CD8-positive, alpha-beta memory T cell (primary cell): Measurements from ENCODE around the gene CELF2. TPM values are rescaled to one million over a fixed set of nuclear protein-coding genes. Genes with fewer than 3 reads are reported as not detected.
A peak's percentile ranks its signal among the peaks of the same experiment; 100 is the strongest.

ENCODE experiments used
- CTCF ChIA-PET: fragments of 350-600 bp; sonication (Branson Sonifier 250); formaldehyde crosslinking; loops from one replicate; lab custom pipeline; 2021; ENCODE audit warnings: antibody characterized with exemption; lab: Charles Lee
- POLR2A ChIA-PET: fragments of 350-600 bp; sonication (Branson Sonifier 250); formaldehyde crosslinking; loops from one replicate; lab custom pipeline; 2021; ENCODE audit warnings: antibody characterized with exemption; lab: Charles Lee
- DNase-seq, 5 donors: peaks; one replicate each; pipeline versions ENCODE4 v3.0.0 to v3.0.0-alpha.2; 2020 to 2022; ENCODE audit warnings: mixed read lengths in 1 of 5
- H3K27ac ChIP-seq: one replicate; pipeline ENCODE4 v1.7.0; 2013; ENCODE audit warnings: low read depth, mild to moderate bottlenecking, low read length, moderate library complexity
- H3K27me3 ChIP-seq: 2 replicates; pipeline ENCODE4 v1.7.0; 2013; ENCODE audit warnings: low read length, mild to moderate bottlenecking; ENCODE audit not compliant: insufficient read depth, poor library complexity, severe bottlenecking
- H3K36me3 ChIP-seq: 2 replicates; pipeline ENCODE4 v1.7.0; 2013; ENCODE audit warnings: mild to moderate bottlenecking, low read length, moderate library complexity; ENCODE audit not compliant: insufficient read depth
- H3K4me1 ChIP-seq: 2 replicates; pipeline ENCODE4 v1.7.0; 2013; ENCODE audit warnings: mild to moderate bottlenecking, low read length, moderate library complexity; ENCODE audit not compliant: insufficient read depth
- H3K4me3 ChIP-seq: 2 replicates; pipeline ENCODE4 v1.7.0; 2013; ENCODE audit warnings: mild to moderate bottlenecking, low read length
- H3K9me3 ChIP-seq: 2 replicates; pipeline ENCODE4 v1.7.0; 2013; ENCODE audit warnings: mild to moderate bottlenecking, low read length
- H3K27ac Mint-ChIP-seq, 8 donors: one replicate each; pipeline ENCODE4 v1.8.0; 2020 to 2021; ENCODE audit warnings: mixed read lengths in 8 of 8, mild to moderate bottlenecking in 6 of 8, inconsistent platforms in 3 of 8, moderate library complexity in 3 of 8
- H3K27me3 Mint-ChIP-seq, 2 donors: one replicate each; pipeline ENCODE4 v1.8.0; 2020 to 2021; ENCODE audit warnings: mixed read lengths in 2 of 2, mild to moderate bottlenecking in 1 of 2, moderate library complexity in 1 of 2
- H3K36me3 Mint-ChIP-seq, 3 donors: one replicate each; pipeline ENCODE4 v1.8.0; 2020 to 2021; ENCODE audit warnings: mixed read lengths in 3 of 3, inconsistent platforms in 1 of 3, mild to moderate bottlenecking in 1 of 3
- H3K4me1 Mint-ChIP-seq, 3 donors: one replicate each; pipeline ENCODE4 v1.8.0; 2020 to 2021; ENCODE audit warnings: mixed read lengths in 3 of 3, inconsistent platforms in 1 of 3, mild to moderate bottlenecking in 1 of 3
- H3K4me3 Mint-ChIP-seq, 7 donors: one replicate each; pipeline ENCODE4 v1.8.0; 2020 to 2021; ENCODE audit warnings: mixed read lengths in 7 of 7, mild to moderate bottlenecking in 6 of 7, moderate library complexity in 4 of 7, inconsistent platforms in 2 of 7
- H3K9me3 Mint-ChIP-seq, 5 donors: one replicate each; pipeline ENCODE4 v1.8.0; 2020 to 2022; ENCODE audit warnings: mixed read lengths in 5 of 5, mild to moderate bottlenecking in 3 of 5, moderate library complexity in 2 of 5, inconsistent platforms in 1 of 5
- polyA plus RNA-seq: library from polyadenylated mRNA; unstranded; fragments of 300-500 nt; fragmentation: Illumina TruSeq; gene quantifications from one replicate; pipeline ENCODE4 v1.2.3, GENCODE V29; 2021
- total RNA-seq, 2 experiments: library from RNA; stranded (reverse); gene quantifications; one replicate each; pipeline ENCODE4 v1.2.3, GENCODE V29; 2021

The CELF2 gene
- total and polyA plus RNA-seq, 3 experiments from 2014 or later, result 154 to 166 (median 155) TPM

DNA sequence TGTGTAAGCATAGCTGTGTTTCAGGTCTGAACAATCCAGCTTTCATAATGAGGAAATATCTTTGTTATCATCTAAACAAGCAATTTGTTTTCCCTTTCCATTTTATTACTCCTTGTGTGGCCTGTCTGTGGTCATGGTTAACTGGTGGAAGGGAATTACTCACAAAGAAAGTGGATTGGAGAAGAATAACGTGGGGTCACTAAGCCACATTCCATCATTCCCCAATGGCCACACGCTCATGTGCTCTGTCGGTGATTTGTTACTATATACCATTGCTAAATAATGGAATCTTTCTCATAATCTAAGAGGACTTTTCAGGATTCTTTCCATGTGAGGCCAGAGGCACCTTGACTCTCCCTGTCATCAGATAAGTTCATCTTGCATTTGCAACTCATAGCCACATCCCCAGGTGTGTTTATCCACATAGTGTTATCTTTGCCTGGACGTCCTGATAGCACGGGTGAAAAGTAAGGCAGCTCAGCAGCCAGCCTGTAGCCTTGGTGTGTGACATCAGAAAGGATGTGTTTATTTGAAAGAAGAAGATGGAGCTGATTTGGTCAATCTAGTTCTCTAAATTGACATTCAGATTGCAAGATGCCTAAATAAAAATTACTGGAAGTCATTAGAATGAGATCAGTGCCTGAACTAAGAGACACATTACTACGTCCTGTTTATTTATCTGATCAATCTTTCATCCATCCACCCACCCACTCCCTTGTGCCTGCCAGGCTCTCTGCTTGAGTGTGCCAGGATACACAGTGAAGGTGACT lies 128.9 kb downstream of the CELF2 start:
- no peak for DNase-seq
- Mint-ChIP-seq H3K4me3 (peak overlapping the region; percentile 5 to 85 (median 81)), H3K27me3 (no peaks in the 10 kb centered on the region), H3K27ac (peak overlapping the region; percentile 97 to 100 (median 99)), H3K4me1 (peaks cover 97 to 99% (median 99%) of the 10 kb centered on the region in 3 donors), H3K9me3 (no peaks in the 10 kb centered on the region), H3K36me3 (no peaks in the 10 kb centered on the region)
- POLR2A ChIA-PET, result interaction anchor here (1.3 to 3.6 kb wide), 4 partner anchors 18 to 80 kb away, joined by 4 to 121 read pairs (median 7); no protein-coding TSS in a partner anchor
- peak overlapping the region; percentile 40 for H3K27ac ChIP-seq
- H3K4me3 ChIP-seq, result peak overlapping the region; percentile 6
- H3K27me3 ChIP-seq, result no peaks in the 10 kb centered on the region
- peaks cover 99% of the 10 kb centered on the region for H3K4me1 ChIP-seq
- CTCF ChIA-PET, result interaction anchor here (0.8 to 10.8 kb wide), 8 partner anchors 15 to 123 kb away, joined by 3 to 288 read pairs (median 10); no protein-coding TSS in a partner anchor
- H3K9me3 ChIP-seq, result no peaks in the 10 kb centered on the region
- no peaks in the 10 kb centered on the region for H3K36me3 ChIP-seq

DNA sequence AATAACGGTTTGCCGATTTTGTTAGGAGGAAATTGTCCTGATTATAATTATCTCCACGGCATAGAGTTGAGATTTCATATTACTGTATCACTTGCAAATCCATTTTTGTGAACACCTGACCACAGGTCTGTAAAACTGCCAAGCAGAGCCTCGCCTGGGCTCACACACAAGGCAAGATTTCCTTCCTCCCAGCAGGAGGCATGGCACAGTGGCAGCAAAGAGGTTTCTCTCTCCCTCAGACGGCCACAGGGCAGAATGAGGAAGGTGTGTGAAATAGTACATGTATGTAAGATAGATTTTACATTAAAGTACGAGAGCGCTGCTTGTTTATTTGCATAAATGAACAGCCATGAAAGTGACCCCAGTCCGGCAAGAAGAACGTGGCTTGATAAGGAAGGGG lies 130.1 kb downstream of the CELF2 start:
- Mint-ChIP-seq H3K4me1 (peaks cover 99 to 100% (median 100%) of the 10 kb centered on the region in 3 donors), H3K9me3 (no peaks in the 10 kb centered on the region), H3K27ac (peak overlapping the region; percentile 97 to 100 (median 99)), H3K27me3 (no peaks in the 10 kb centered on the region), H3K4me3 (peak overlapping the region; percentile 56 to 85 (median 81)), H3K36me3 (no peaks in the 10 kb centered on the region)
- H3K36me3 ChIP-seq, result no peaks in the 10 kb centered on the region
- no peaks in the 10 kb centered on the region for H3K9me3 ChIP-seq
- peak in 2 of 5 donors; percentile 19 to 62 for DNase-seq
- CTCF ChIA-PET, result interaction anchor here (3.4 to 10.8 kb wide), 3 partner anchors 21 to 33 kb away, joined by 14 to 288 read pairs (median 36); no protein-coding TSS in a partner anchor
- POLR2A ChIA-PET, result interaction anchor here (0.6 to 3.6 kb wide), 3 partner anchors 17 to 78 kb away, joined by 3 to 121 read pairs (median 4); no protein-coding TSS in a partner anchor
- peak overlapping the region; percentile 14 for H3K27ac ChIP-seq
- H3K4me3 ChIP-seq, result peak overlapping the region; percentile 10
- no peaks in the 10 kb centered on the region for H3K27me3 ChIP-seq
- peaks cover 100% of the 10 kb centered on the region for H3K4me1 ChIP-seq

DNA sequence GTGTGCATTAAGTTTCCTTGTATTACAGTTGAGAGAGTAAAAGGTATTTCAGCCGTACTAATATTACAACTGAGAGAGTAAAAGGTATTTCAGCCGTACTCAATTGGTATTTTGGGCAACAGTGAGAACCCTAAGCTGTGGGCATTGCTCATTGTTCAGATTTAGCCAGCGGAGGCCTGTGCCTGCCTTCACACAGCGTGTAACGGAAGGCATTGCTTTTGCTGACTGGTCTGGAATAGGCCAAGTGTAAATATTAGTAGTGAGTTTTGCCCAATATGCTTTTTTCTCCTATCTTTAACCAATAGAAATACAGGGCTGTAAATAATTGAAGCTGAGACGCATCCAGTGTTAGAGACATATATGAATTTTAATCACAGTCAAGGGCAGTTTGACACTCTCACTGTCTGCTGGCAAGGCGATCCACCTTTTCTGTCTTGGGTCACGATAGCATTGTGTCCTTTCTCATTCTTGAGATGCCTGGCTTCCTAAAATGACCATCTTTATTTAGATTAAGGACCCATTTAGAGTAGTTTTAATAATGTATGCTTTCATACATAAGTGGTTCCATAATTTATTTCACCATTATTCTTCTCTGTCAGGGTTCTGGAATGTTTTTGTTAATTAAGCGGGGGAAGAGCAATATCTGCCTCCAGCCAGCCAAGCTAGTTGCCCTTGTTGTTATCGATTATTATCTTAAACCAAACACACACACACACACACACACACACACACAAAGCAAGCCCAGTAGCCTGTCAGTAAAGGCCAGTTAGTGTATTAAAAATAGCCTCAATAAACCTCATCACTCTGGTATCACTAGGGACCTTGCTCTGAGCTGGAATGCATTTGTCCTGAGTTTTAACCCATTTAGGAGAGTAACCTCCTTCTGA lies 130.7 kb downstream of the CELF2 start:
- Histone ChIP-seq H3K36me3 (no peaks in the 10 kb centered on the region), H3K4me3 (peak overlapping the region; percentile 32), H3K4me1 (peaks cover 100% of the 10 kb centered on the region), H3K9me3 (no peaks in the 10 kb centered on the region), H3K27ac (peak overlapping the region; percentile 82), H3K27me3 (no peaks in the 10 kb centered on the region)
- Mint-ChIP-seq H3K4me3 (peak overlapping the region; percentile 78 to 89 (median 82)), H3K4me1 (peaks cover 97 to 100% (median 100%) of the 10 kb centered on the region in 3 donors), H3K27me3 (no peaks in the 10 kb centered on the region), H3K27ac (peak overlapping the region; percentile 97 to 100 (median 99)), H3K36me3 (no peaks in the 10 kb centered on the region), H3K9me3 (no peaks in the 10 kb centered on the region)
- ChIA-PET CTCF (interaction anchor here (1.5 to 10.8 kb wide), 5 partner anchors 11 to 34 kb away, joined by 3 to 288 read pairs (median 20); no protein-coding TSS in a partner anchor), POLR2A (interaction anchor here (1.1 to 3.2 kb wide), 6 partner anchors 11 to 78 kb away, joined by 4 to 155 read pairs (median 19); no protein-coding TSS in a partner anchor)
- no peak for DNase-seq

DNA sequence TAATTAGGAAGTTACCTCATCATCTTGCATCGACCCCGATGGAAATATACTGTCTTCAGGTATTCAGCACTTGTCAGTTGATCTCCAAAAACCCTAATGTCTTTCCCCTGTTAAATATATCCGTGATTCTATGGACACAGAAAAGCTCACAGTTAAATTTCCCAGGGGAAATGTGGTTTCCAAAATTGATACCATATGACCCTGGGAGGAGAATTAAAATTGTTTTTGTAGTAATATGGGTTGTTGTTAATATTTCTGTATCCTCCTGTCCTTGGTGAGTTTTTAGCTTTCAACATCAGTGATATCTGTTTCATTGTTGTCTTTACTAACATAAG lies 132.1 kb downstream of the CELF2 start:
- CTCF ChIA-PET, result interaction anchor here (1.3 to 10.8 kb wide), 9 partner anchors 9 to 60 kb away, joined by 3 to 288 read pairs (median 9); no protein-coding TSS in a partner anchor

DNA sequence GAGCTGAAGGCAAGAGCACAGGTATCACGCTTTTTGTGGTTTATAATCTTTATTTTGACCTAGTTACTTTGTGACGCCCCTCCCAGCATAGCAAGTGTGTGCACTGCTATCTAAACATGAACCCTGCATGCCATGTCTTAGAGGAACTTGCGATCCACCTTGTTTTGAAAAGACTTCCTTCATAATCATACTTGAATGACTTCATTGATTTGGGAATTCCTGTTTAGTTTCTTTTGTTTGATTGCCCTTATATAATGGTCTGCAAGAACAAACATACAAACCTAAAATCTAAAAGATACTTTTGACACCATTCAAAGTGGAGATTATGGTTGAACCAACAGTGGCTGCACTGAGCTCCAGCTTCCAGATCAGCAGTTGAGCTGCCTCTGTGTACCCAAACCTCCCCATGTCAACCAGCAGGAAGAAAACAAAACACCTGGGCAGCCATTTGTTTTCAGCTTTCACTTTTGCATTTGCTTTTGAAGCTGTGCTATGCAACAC lies 132.6 kb downstream of the CELF2 start:
- Mint-ChIP-seq H3K27me3 (no peaks in the 10 kb centered on the region), H3K4me1 (peaks cover 94 to 100% (median 99%) of the 10 kb centered on the region in 3 donors), H3K36me3 (peaks cover 0 to 2% (median 0%) of the 10 kb centered on the region in 3 donors), H3K27ac (peak overlapping the region; percentile 97 to 100 (median 99)), H3K9me3 (no peaks in the 10 kb centered on the region), H3K4me3 (peak overlapping the region; percentile 78 to 89 (median 82))
- peaks cover 100% of the 10 kb centered on the region for H3K4me1 ChIP-seq
- H3K27me3 ChIP-seq, result no peaks in the 10 kb centered on the region
- H3K27ac ChIP-seq, result peak overlapping the region; percentile 82
- H3K9me3 ChIP-seq, result no peaks in the 10 kb centered on the region
- peak overlapping the region; percentile 32 for H3K4me3 ChIP-seq
- ChIA-PET POLR2A (interaction anchor here (0.5 to 3.2 kb wide), 11 partner anchors 9 to 76 kb away, joined by 3 to 155 read pairs (median 8); no protein-coding TSS in a partner anchor), CTCF (interaction anchor here (0.8 to 10.8 kb wide), 10 partner anchors 9 to 76 kb away, joined by 3 to 288 read pairs (median 7); no protein-coding TSS in a partner anchor)
- no peaks in the 10 kb centered on the region for H3K36me3 ChIP-seq
- DNase-seq, result peak in 4 of 5 donors; percentile 22 to 78 (median 76)

More for the DNA sequence above, 132.1 kb downstream of the CELF2 start:
- Histone ChIP-seq H3K9me3 (no peaks in the 10 kb centered on the region), H3K27me3 (no peaks in the 10 kb centered on the region), H3K36me3 (no peaks in the 10 kb centered on the region), H3K4me3 (peak overlapping the region; percentile 32), H3K27ac (peak overlapping the region; percentile 82), H3K4me1 (peaks cover 100% of the 10 kb centered on the region)
- no peaks in the 10 kb centered on the region for H3K27me3 Mint-ChIP-seq
- H3K4me3 Mint-ChIP-seq, result peak overlapping the region; percentile 78 to 89 (median 82)
- POLR2A ChIA-PET, result interaction anchor here (0.9 to 3.2 kb wide), 11 partner anchors 9 to 105 kb away, joined by 3 to 155 read pairs (median 8); no protein-coding TSS in a partner anchor
- DNase-seq, result no peak
- peaks cover 0 to 2% (median 0%) of the 10 kb centered on the region in 3 donors for H3K36me3 Mint-ChIP-seq
- H3K27ac Mint-ChIP-seq, result peak overlapping the region; percentile 97 to 100 (median 99)
- no peaks in the 10 kb centered on the region for H3K9me3 Mint-ChIP-seq
- peaks cover 96 to 100% (median 100%) of the 10 kb centered on the region in 3 donors for H3K4me1 Mint-ChIP-seq

DNA sequence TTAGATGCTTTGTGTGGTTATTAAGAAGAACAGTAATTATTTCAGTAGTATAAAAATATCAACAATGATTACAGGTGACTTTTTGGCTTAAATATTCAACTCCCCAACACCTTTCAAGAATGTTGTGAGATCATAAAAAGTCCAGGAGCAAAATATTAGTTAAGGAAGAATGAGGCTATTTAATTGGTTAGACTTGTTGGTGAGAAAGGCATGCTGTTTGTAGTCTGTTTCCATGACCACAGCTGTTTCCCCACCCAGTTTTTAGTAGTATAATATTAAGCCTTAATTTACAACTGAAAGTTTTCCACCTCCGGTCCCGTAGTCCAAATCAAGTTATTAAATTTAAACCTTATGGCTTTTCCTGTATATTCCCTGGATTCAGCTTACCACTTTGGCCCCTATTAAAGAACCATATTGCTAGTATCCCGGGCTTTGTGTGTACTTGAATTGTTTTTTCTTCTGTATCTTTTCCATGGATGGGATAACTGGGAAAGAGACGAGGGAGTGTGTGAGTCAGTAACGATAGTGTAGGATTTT lies 133.3 kb downstream of the CELF2 start:
- Mint-ChIP-seq H3K9me3 (no peaks in the 10 kb centered on the region), H3K27ac (peak overlapping the region; percentile 97 to 100 (median 99)), H3K36me3 (peaks cover 0 to 2% (median 0%) of the 10 kb centered on the region in 3 donors), H3K27me3 (no peaks in the 10 kb centered on the region), H3K4me3 (peak overlapping the region; percentile 78 to 89 (median 82)), H3K4me1 (peaks cover 91 to 99% (median 99%) of the 10 kb centered on the region in 3 donors)
- peak overlapping the region; percentile 32 for H3K4me3 ChIP-seq
- H3K27ac ChIP-seq, result peak overlapping the region; percentile 82
- DNase-seq, result peak in 1 of 5 donors; percentile 59
- CTCF ChIA-PET, result interaction anchor here (0.8 to 10.8 kb wide), 6 partner anchors 8 to 75 kb away, joined by 3 to 288 read pairs (median 10); no protein-coding TSS in a partner anchor
- no peaks in the 10 kb centered on the region for H3K9me3 ChIP-seq
- peaks cover 98% of the 10 kb centered on the region for H3K4me1 ChIP-seq
- no peaks in the 10 kb centered on the region for H3K36me3 ChIP-seq
- H3K27me3 ChIP-seq, result no peaks in the 10 kb centered on the region
- POLR2A ChIA-PET, result interaction anchor here (1.2 to 3.2 kb wide), 7 partner anchors 8 to 27 kb away, joined by 3 to 155 read pairs (median 17); no protein-coding TSS in a partner anchor
